AG20443 (cell line): Measurements from ENCODE around the gene COX7A2.
A peak's percentile ranks its signal among the peaks of the same experiment; 100 is the strongest.

Source experiments
- DNase-seq: peaks from one replicate; pipeline ENCODE4 v3.0.0; 2012; ENCODE audit warnings: low spot score, mixed read lengths

Gene COX7A2

GRCh38 chr6:75243333-75244062, at the start of gene COX7A2:
Gene COX7A2 (minus strand): TSS chr6:75243801. CDS start chr6:75243734, 67 bp downstream.
- DNase-seq = peak; percentile 94

GRCh38 chr6:75292555-75292954, 49.0 kb upstream of the COX7A2 start:
- DNase-seq = no peak

GRCh38 chr6:75291744-75292143, 48.1 kb upstream of the COX7A2 start:
- DNase-seq = no peak

GRCh38 chr6:75291331-75291730, 47.7 kb upstream of the COX7A2 start:
- DNase-seq = no peak

- no peak for DNase-seq
Measured at GRCh38 chr6:75290136-75290945, 46.7 kb upstream of the COX7A2 start.

DNA sequence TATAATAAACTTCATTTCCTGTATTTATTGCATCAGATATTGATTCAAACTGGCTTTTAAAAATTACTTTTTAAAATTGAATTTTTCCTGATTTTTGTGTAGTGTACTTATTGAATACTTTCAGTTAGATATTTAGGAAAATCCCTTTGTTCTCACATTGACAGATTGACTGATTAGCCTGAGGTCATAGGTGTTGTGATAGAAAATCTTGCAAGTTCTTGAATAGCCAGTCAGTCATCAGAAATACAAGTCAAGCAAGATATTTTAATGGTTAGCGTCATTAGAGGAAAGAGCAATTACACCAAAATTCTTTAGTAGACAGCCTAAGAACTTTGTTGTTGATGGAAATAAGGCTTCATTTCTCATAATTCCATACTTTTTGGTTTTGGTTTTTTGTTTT, 44.4 kb upstream of the COX7A2 start:
- no peak for DNase-seq

DNA sequence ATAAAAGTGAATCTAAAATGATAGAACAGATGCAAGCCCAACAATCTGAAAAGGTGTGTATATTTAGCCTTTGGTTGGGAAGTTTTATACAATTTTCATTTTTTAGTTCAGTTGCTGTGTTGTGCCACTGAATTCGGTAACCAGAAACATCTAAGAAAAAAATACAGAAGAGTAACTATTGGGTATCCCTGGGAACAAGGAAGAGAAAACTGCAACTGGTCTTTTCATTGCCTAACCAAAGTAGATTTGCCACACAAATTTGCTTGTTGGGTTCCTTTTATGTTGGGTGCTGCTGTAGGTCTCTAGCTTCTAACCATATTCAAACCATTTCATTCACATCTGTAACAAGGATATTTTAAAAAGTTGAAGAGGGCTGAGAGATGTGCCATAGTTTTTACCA, 43.8 kb upstream of the COX7A2 start:
- no peak for DNase-seq

GRCh38 chr6:75286955-75287354, 43.4 kb upstream of the COX7A2 start:
- no peak for DNase-seq

GRCh38 chr6:75285283-75285639, 41.7 kb upstream of the COX7A2 start:
- no peak for DNase-seq

DNA sequence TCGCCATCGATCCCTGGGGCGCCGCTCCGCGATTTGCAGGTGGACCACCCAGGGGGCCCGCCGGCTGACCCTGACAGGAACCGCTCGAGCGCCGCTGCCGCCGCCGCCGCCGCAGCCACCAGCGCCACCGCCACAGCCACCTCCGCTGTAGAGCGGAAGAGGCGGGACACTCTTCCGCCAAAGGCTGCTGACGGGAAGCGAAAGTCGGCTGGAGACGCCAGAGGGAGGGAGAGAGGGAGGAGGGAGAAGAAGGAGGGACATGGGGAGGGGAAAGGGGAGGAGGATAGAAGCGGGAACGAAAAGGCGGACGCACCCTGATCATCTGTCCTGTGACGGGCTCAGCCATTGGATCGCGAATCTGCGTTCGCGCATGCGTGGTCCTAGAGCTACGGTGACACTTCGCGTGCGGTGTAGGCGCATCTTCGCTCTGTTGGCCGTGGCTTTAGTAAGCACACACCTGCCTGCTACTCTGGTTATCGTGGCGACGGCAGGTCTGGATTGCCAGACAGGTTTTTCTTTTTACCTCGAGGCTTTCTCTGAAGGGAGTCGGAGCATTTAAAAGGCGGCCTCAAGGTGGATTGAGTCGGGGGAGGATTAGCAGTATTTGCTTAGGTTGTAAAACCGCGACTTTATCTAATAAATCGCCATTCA, 41.2 kb upstream of the COX7A2 start, which contains the start of gene TMEM30A:
TMEM30A (minus strand) TSS at position 161 of the 651 bp plus-strand sequence; CDS start at position 7, 154 bp downstream.
- DNase-seq = peak; percentile 98

DNA sequence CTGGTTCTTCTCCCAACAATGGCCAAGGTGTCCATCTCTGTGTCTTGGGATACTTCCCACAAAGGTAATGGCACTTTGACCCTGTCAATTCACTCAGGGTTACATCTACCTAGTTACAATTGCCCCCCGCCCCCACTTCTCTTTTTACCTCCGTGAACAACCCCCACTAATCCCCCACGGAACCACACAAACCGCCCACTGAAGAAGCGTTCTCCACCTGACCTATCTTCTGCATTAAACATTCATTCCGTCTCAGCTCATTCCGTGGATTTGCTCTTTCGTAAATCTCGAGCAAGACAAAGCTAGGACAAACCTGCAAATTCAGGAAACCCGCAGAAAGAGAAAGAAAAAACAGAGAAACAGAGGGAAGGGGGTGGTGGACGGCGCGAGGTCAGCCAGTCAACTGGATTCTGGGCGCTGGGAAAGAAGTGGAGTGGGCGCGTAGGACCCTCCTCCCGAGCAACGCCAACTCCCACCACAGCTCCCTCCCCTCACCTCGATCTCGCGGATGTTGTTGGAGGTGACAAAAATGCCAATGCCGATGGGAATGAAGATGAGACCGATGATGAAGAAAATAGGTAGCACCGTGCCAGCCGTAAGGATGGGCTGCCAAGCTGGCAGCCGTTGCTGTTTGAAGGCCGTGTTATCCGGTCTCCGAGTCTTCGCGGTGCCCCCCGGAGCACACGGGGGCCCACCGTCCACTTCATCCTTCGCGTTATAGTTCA, 40.5 kb upstream of the COX7A2 start:
- peak; percentile 9 for DNase-seq

DNA sequence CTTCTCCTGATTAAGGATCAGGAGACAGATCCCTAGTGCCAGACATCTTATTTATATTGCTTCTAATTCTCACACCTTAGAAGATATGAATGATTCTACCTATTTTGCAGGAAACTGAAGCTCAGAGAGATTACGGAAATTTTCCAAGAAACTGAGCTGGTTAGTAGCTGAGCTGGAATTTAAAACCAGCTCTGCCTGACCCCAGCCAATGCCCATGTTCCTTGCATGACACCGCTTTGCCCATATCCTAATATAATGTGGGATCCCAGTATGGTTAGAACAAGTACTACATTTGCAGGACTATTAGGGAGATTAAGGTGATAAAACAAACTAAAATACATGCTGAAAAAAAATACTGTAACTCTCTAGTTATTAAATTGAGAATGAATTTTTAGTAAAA, 39.1 kb upstream of the COX7A2 start:
- no peak for DNase-seq

- no peak for DNase-seq
Measured at GRCh38 chr6:75281653-75282052, 38.1 kb upstream of the COX7A2 start.

- no peak for DNase-seq
Measured at GRCh38 chr6:75280131-75280855, 36.7 kb upstream of the COX7A2 start.

DNA sequence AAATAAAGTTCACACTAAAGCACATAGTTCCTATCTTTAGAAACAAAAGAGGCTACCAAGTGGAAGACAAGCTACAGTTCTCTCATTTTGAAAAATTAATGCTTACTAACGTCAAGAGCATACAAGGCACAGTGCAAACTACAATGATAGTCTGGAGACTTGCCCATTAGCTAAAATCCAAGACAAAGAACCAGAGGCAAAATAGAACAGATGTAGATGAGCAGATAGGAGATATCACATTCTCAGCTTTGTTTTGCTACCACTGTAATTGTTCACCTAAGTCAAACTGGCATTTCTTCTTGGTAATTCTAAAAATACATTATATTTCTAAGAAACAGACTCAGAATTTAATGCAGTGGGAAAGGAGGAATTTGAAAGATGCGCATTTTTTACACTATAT, 35.8 kb upstream of the COX7A2 start:
- DNase-seq = no peak

DNA sequence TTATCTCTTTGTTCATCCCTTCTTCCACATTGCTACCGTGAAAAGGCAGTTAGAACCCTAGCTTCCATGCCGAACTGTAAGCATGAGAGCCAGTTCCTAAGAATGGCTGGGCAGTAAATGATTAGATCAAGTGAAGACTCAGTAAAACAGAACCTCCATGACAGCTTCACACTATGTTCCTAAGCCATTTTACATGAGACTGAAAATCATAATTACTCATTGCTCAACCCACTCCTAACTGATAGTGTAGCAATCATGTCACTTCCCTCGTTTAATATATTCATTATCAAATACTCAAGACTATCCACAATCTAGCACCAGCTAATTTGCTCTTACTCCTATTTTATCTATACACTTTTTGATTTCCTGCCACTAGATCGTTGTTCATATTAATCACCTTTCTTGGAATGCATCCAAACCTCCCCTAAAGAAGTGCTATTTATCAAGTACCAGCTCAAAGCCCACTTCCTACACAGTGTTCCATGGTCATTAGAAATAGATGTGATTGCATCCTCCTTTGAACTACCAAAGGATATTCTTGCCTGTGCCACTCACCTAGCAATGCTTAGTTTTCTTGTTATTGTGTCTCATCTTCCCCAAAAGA, 35.0 kb upstream of the COX7A2 start:
- no peak for DNase-seq

DNA sequence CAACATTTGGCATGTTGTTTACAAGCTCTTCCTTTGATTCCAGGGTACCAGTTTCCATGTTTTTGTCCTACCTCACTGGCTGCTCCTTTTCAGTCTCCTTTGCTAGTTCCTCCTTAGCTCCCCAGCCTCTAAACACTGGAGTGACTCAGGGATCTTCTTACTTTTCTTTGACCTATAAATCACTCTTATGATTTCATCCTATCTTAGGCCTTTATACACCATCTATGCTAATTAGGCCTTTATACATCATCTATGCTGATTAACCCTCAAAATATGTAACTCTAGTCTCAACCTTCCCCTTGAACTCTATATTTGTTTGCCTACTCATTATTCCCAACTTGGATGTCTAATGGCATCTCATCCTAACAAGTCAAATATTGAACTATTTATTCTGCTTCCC, 31.5 kb upstream of the COX7A2 start:
- peak; percentile 40 for DNase-seq

GRCh38 chr6:75273009-75273408, 29.4 kb upstream of the COX7A2 start:
- no peak for DNase-seq

DNA sequence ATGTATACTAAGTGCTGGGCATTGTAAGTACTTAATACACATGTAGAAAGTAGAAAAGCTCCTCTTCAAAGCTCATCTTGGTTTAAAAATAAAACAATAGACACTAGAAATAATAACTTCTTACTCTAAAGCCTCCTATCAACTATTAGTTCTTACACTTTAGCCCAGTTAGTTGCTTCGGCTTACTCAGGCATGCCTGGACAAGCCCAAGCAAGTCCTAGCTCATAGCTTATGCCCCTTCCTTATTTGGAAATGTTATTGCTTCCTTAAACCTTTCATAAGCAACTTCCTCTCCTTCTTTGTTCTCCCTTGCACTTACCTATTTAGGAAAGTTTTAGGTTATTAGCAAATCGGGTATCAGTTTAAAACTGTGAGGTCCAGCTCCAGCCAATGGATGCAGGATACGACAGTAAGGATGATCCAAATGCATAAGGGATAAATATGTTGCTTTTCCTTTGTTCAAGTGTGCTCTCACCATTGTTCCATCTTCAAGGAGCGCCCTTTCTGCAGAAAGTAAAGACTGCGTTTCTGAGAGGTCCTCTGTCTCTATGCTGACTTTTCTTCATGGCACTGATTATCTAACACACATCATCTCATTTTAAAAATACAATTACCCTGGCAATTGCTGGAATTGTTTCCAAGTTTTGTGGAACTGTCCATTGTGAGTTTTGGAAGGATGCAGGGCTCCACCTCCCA, 28.7 kb upstream of the COX7A2 start:
- DNase-seq = no peak

- no peak for DNase-seq
Measured at GRCh38 chr6:75268988-75269354, 25.4 kb upstream of the COX7A2 start.
